LNCAP (cell line): ENCODE data around the gene ATP6V1C2.
A peak's percentile ranks its signal among the peaks of the same experiment; 100 is the strongest.

Experiments
- TF ChIP-seq, protein P1 (sequence below): fragments of 450-650 bp; IDR thresholded peaks from 2 replicates; pipeline ENCODE4 v1.5.1; 2017; ENCODE audit warnings: mild to moderate bottlenecking

Gene ATP6V1C2

DNA sequence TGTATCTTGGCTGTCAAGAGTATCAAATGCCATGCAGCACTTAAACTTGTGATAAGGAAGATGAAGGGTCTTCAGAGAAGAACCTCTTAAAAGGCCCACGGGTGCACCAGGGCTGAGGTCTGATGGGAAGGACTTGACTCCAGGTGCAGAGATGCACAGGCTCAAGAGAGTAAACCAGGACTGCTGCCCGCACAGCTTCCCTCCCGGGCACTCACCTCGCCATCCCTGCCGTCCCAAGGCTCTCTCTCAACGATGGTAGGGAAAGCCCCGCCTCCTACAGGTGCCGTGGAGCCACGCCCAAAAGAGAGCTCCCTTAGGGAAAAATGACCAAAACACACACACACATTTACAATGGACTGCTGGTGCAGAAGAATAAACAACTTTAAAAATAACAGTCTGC, 63.3 kb downstream of the ATP6V1C2 start:
- TF ChIP-seq, protein P1, sequence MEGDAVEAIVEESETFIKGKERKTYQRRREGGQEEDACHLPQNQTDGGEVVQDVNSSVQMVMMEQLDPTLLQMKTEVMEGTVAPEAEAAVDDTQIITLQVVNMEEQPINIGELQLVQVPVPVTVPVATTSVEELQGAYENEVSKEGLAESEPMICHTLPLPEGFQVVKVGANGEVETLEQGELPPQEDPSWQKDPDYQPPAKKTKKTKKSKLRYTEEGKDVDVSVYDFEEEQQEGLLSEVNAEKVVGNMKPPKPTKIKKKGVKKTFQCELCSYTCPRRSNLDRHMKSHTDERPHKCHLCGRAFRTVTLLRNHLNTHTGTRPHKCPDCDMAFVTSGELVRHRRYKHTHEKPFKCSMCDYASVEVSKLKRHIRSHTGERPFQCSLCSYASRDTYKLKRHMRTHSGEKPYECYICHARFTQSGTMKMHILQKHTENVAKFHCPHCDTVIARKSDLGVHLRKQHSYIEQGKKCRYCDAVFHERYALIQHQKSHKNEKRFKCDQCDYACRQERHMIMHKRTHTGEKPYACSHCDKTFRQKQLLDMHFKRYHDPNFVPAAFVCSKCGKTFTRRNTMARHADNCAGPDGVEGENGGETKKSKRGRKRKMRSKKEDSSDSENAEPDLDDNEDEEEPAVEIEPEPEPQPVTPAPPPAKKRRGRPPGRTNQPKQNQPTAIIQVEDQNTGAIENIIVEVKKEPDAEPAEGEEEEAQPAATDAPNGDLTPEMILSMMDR, result no peak

DNA sequence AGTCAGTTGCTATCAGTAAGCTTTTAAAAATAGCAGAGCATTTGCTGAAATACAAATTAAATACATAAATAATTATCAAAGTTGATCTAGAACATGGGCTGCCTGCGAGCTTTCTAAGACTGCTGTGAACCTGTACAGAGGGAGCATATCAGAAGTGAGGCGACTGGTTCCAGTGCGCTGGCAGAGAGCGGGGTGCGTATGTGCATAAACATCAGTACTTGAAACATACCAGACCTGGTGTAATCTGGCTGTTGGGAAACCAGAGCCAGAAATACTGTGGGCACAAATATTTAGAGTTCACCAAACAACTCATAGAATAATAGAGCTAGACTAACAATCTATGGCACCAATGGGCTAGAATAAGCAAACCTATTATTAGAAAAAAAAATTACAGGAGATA, 63.8 kb downstream of the ATP6V1C2 start:
- TF ChIP-seq, protein P1, result no peak

DNA sequence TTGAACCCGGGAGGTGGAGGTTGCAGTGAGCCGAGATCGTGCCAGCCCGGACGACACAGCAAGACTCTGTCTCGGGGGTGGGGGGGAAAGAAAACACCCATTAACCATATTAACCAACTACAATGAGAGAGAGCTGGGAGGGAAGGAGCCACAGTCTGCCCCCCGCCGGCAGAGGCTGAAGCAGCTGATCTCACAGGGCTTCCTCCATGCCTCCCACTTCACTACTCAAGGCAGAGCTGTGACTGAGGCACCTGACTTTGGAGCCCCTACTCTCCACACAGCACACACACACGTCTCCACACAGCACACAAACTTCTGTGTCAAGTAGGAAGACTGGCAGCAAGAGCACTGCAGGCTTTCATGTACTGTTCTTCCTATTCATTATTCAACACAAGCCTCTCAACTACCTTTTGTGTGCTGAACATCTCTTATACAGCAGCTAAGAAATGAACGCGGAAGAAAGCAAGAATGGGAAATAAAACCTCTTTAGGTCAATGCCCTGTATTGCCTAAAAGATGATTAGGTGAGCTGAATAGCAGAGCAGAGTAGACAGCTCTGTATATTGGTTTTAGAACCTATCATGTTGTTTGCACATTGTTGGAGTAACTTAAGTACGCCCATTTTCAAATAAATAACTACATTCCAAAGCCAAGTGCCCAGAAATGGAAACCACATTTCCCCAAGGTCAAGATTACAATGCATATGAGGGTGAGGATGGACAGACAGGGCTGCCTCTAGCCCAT, 65.0 kb downstream of the ATP6V1C2 start:
- TF ChIP-seq, protein P1, result no peak

DNA sequence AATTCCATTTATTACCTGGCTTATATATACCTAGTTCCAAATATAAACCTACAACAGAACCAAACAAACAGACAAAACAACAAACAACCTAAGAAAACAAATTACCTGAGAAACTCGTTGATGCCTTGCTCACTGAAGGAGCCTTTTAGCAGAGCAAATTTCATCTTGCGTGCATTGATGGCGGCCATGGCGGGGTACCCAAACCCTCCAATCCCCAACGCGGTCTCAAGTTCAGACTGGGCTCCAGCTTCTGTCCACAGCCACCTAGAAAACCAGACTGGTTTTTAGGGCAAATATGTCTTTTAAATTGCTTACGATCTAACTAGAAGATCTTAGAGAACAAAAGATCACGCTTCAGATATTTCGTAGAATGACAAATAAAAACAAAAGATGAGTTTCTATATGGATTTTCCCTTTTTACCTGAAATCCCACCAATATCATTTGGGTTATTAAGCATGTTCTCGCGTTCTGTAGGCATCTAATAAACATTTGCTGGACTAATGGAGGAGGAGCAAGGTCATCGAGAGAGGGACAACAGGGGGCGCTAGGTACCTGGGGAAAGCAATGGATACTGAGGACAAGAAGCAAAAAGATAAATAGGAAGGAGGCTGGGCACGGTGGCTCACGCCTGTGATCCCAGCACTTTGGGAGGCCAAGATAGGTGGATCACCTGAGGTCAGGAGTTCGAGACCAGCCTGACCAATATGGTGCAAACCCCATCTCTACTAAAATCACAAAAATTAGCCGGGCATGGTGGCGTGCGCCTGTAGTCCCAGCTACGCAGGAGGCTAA, 65.9 kb downstream of the ATP6V1C2 start:
- TF ChIP-seq, protein P1, result peak; percentile 40

DNA sequence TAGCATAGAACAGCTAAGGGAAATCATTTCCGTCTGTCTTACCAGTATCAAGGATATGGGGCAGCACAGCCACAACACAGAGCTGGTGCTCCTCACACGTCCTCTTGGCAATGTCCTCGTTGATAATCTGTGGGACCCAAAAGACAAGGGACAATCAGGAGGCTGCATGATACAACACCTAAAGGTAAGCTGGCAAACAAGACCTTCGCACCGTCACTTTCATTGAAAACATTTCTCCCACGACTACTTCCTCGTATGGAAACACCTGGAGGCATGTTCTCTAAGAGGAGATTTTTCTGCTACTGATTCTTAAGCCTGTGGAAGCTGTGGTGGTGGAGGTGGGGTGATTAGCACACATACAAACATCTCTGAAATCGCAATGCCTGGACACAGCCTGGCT, 67.4 kb downstream of the ATP6V1C2 start:
- TF ChIP-seq, protein P1, result no peak

DNA sequence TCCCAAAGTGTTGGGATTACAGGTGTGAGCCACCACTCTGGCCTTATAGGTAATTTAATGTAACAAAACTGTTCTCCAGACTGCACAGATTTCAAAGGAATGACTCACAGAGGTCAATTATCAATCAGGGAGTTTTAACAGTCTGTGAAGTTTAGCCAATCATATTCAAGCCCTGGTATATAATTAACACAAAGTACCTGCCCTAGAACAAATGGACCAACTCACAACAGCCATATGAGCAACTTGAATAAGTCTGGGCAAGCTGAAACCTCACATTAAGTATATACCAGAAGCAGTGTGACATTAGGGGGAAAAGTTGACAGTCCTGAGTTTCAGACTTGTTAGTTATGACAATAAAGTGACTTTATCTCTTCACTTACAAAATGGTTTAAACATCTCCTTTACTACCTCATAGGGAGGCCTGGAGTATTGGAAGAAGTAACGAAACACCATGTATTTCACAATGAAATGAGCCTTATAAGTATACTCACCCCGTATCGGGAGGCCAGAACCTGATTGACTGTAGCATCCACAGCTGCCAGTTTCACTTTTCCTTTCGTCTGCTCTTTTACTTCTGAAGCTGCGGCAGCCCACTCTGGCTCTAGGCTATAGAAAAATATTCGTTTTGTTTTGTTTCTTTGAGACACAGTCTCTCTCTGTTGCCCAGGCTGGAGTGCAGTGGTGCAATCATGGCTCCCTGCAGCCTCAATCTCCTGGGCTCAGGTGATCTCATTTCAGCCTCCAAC, 69.0 kb downstream of the ATP6V1C2 start:
- TF ChIP-seq, protein P1, result no peak

DNA sequence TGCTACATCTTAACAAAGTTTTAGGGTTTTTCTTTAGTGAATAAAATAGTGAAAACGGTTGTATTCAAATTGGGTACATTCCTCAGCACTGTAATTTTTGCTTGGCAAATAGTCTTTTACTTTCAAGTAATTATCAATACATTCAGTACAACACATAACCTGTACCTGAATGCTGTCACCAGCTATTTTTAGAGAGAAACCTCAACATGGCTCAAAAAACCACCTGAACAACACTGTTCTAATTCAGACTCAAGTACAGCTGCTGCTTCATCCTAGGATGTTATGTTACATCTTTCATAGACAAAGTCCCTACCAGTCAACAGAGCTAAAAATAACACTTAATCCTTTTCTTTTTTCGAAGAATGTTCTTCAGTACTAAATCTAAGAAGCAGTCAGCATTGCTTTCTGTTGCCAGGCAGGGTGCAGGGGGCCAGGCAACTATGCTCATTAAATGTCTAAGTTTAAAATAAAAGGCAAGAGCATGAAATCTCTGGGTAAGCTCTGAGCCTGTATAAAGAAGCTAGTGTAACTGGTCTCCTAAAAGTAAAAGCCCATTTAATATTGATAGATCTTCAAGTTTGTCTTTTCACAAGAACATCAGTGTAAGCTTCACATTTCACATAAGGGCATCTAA, 70.7 kb downstream of the ATP6V1C2 start:
- TF ChIP-seq, protein P1, result no peak
